A549 (cell line): ENCODE measurements around the gene TRMT2A.

Source experiments
- CTCF ChIP-seq: fragments of >200 bp; sonication (Bioruptor Twin); formaldehyde crosslinking; IDR thresholded peaks from 3 replicates; pipeline ENCODE4 v1.5.1; 2016
- EP300 ChIP-seq, 2 experiments: fragments of >200 bp; sonication (Bioruptor Twin); formaldehyde crosslinking; IDR thresholded peaks; 2 replicates in 1 of 2; 3 replicates in 1 of 2; pipeline ENCODE4 v1.6.1; 2016 to 2017
- FOSB ChIP-seq: fragments of 250-450 bp; sonication (Bioruptor Pico); IDR thresholded peaks from 2 replicates; pipeline ENCODE4 v1.5.0; 2020; ENCODE audit warnings: mild to moderate bottlenecking, moderate library complexity
- HDAC2 ChIP-seq: fragments of 200-600 bp; sonication (generic); IDR thresholded peaks from 2 replicates; pipeline ENCODE4 v1.6.1; 2016
- KDM1A ChIP-seq: fragments of 200-600 bp; sonication (generic); IDR thresholded peaks from 2 replicates; pipeline ENCODE4 v1.6.1; 2016; ENCODE audit warnings: low read depth, mild to moderate bottlenecking
- MAX ChIP-seq: IDR thresholded peaks from 2 replicates; pipeline ENCODE4 v1.6.1; 2012
- PBX3 ChIP-seq: IDR thresholded peaks from 2 replicates; pipeline ENCODE4 v1.6.1; 2012
- POLR2A ChIP-seq: IDR thresholded peaks from 2 replicates; pipeline ENCODE4 v1.6.1; 2012; ENCODE audit warnings: mild to moderate bottlenecking, low read length
- RARB ChIP-seq: fragments of 250-450 bp; sonication (Bioruptor Pico); IDR thresholded peaks from 2 replicates; pipeline ENCODE4 v1.8.0; 2021; ENCODE audit warnings: mild to moderate bottlenecking, moderate library complexity
- REST ChIP-seq: fragments of 200-600 bp; sonication (generic); IDR thresholded peaks from 2 replicates; pipeline ENCODE4 v1.6.1; 2016; ENCODE audit warnings: antibody characterized with exemption, mild to moderate bottlenecking, moderate library complexity

- TF ChIP-seq CTCF (no peak), HDAC2 (no peak), PBX3 (no peak), REST (no peak), EP300 (IDR thresholded peaks at IDR 0.05) (no peak), MAX (no peak), RARB (CRISPR knock-in tag) (no peak), POLR2A (no peak), FOSB (no peak), KDM1A (no peak)
Observed at GRCh38 chr22:20062043-20062765, 54.8 kb downstream of the TRMT2A start.
